Measurements from ENCODE around the gene VAV1. TPM values are rescaled to one million over a fixed set of nuclear protein-coding genes. Genes with fewer than 3 reads are reported as not detected.

Gene VAV1
- total and polyA plus RNA-seq, 2 of the 13 experiments (the other 11 are each of a cell fraction or from before 2014, with no cell fraction given) = not detected

DNA sequence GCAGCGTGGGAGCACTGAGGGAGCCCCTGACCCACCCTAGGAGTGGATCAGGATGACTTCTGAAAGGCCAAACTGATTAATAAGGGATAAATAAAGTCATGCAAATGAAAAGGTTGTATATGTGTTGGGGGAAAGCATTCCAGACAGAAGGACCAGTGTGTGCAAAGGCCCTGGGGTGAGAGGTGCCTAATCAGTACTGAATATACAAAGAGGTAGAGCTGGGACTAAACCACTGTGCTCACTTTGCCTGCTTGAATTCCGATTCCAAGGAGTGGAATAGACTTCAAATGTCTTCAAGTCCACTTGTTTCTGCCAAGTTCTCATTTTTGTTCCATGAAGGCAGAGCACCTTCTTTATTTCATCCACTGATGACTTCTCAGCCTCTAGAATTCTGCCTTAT, 82.2 kb downstream of the VAV1 start (continued):
- TF ChIP-seq, protein P1, sequence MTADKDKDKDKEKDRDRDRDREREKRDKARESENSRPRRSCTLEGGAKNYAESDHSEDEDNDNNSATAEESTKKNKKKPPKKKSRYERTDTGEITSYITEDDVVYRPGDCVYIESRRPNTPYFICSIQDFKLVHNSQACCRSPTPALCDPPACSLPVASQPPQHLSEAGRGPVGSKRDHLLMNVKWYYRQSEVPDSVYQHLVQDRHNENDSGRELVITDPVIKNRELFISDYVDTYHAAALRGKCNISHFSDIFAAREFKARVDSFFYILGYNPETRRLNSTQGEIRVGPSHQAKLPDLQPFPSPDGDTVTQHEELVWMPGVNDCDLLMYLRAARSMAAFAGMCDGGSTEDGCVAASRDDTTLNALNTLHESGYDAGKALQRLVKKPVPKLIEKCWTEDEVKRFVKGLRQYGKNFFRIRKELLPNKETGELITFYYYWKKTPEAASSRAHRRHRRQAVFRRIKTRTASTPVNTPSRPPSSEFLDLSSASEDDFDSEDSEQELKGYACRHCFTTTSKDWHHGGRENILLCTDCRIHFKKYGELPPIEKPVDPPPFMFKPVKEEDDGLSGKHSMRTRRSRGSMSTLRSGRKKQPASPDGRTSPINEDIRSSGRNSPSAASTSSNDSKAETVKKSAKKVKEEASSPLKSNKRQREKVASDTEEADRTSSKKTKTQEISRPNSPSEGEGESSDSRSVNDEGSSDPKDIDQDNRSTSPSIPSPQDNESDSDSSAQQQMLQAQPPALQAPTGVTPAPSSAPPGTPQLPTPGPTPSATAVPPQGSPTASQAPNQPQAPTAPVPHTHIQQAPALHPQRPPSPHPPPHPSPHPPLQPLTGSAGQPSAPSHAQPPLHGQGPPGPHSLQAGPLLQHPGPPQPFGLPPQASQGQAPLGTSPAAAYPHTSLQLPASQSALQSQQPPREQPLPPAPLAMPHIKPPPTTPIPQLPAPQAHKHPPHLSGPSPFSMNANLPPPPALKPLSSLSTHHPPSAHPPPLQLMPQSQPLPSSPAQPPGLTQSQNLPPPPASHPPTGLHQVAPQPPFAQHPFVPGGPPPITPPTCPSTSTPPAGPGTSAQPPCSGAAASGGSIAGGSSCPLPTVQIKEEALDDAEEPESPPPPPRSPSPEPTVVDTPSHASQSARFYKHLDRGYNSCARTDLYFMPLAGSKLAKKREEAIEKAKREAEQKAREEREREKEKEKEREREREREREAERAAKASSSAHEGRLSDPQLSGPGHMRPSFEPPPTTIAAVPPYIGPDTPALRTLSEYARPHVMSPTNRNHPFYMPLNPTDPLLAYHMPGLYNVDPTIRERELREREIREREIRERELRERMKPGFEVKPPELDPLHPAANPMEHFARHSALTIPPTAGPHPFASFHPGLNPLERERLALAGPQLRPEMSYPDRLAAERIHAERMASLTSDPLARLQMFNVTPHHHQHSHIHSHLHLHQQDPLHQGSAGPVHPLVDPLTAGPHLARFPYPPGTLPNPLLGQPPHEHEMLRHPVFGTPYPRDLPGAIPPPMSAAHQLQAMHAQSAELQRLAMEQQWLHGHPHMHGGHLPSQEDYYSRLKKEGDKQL (CRISPR knock-in tag; IDR thresholded peaks at IDR 0.05; ENCODE audit: low read depth) = no peak
- no peak for TF ChIP-seq KAT8 (CRISPR knock-in tag; IDR thresholded peaks at IDR 0.05)
- no peak for TF ChIP-seq HHEX (CRISPR knock-in tag; IDR thresholded peaks at IDR 0.05)
- no peak for TF ChIP-seq SUZ12 (IDR thresholded peaks at IDR 0.05; ENCODE audit: low read depth, low read length)
- no peak for TF ChIP-seq SRSF4 (IDR thresholded peaks at IDR 0.05; ENCODE audit: low read depth, low read length, poor library complexity, severe bottlenecking)
- no peak for TF ChIP-seq FOSL1 (CRISPR knock-in tag; IDR thresholded peaks at IDR 0.05; ENCODE audit: borderline replicate concordance)
- no peak for TF ChIP-seq ZNF230 (CRISPR knock-in tag; IDR thresholded peaks at IDR 0.05)
- no peak for TF ChIP-seq ZNF124 (CRISPR knock-in tag; IDR thresholded peaks at IDR 0.05)
- no peak for TF ChIP-seq TEAD2 (CRISPR knock-in tag; IDR thresholded peaks at IDR 0.05)
- TF ChIP-seq KLF13 (CRISPR knock-in tag; IDR thresholded peaks at IDR 0.05) = no peak
- TF ChIP-seq MXI1 (IDR thresholded peaks at IDR 0.05; ENCODE audit: borderline replicate concordance, low read depth, low read length) = no peak
- TF ChIP-seq, protein P2, sequence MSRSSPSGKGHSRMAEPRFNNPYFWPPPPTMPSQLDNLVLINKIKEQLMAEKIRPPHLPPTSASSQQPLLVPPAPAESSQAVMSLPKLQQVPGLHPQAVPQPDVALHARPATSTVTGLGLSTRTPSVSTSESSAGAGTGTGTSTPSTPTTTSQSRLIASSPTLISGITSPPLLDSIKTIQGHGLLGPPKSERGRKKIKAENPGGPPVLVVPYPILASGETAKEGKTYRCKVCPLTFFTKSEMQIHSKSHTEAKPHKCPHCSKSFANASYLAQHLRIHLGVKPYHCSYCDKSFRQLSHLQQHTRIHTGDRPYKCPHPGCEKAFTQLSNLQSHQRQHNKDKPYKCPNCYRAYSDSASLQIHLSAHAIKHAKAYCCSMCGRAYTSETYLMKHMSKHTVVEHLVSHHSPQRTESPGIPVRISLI (CRISPR knock-in tag; IDR thresholded peaks at IDR 0.05; ENCODE audit: borderline replicate concordance) = no peak
- TF ChIP-seq ZBTB3 (CRISPR knock-in tag; IDR thresholded peaks at IDR 0.05; ENCODE audit: borderline replicate concordance, low read depth) = no peak
- TF ChIP-seq, protein P3, sequence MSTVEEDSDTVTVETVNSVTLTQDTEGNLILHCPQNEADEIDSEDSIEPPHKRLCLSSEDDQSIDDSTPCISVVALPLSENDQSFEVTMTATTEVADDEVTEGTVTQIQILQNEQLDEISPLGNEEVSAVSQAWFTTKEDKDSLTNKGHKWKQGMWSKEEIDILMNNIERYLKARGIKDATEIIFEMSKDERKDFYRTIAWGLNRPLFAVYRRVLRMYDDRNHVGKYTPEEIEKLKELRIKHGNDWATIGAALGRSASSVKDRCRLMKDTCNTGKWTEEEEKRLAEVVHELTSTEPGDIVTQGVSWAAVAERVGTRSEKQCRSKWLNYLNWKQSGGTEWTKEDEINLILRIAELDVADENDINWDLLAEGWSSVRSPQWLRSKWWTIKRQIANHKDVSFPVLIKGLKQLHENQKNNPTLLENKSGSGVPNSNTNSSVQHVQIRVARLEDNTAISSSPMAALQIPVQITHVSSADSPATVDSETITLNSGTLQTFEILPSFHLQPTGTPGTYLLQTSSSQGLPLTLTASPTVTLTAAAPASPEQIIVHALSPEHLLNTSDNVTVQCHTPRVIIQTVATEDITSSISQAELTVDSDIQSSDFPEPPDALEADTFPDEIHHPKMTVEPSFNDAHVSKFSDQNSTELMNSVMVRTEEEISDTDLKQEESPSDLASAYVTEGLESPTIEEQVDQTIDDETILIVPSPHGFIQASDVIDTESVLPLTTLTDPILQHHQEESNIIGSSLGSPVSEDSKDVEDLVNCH (CRISPR knock-in tag; IDR thresholded peaks at IDR 0.05) = no peak
- TF ChIP-seq XBP1 (CRISPR knock-in tag; IDR thresholded peaks at IDR 0.05) = no peak
